ENCODE results near the gene ALKBH1.
"Not testable (repeated sequence)": the region's sequence is repeated elsewhere in the genome, so short reads cannot be mapped to it uniquely, and the experiment has no call there.

Gene ALKBH1

GRCh38 chr14:77667331-77667730 lies 40.5 kb downstream of the ALKBH1 start:
- DNase-seq, result no peak

- no peak for DNase-seq
Observed at GRCh38 chr14:77663293-77663692, 44.5 kb downstream of the ALKBH1 start.

GRCh38 chr14:77661562-77661961 lies 46.3 kb downstream of the ALKBH1 start:
- not testable (repeated sequence) for DNase-seq

- no peak for DNase-seq
Observed at GRCh38 chr14:77660754-77661153, 47.1 kb downstream of the ALKBH1 start.

GRCh38 chr14:77659831-77660230 lies 48.0 kb downstream of the ALKBH1 start:
- no peak for DNase-seq

- no peak for DNase-seq
Observed at GRCh38 chr14:77657280-77657679, 50.5 kb downstream of the ALKBH1 start.

GRCh38 chr14:77654001-77654441 lies 53.8 kb downstream of the ALKBH1 start:
- no peak for DNase-seq

GRCh38 chr14:77649326-77649725 lies 58.5 kb downstream of the ALKBH1 start:
- no peak for DNase-seq

GRCh38 chr14:77648520-77649200 lies 59.2 kb downstream of the ALKBH1 start:
- no peak for DNase-seq

GRCh38 chr14:77647853-77648252 lies 60.0 kb downstream of the ALKBH1 start:
- DNase-seq, result no peak

GRCh38 chr14:77646907-77647306 lies 60.9 kb downstream of the ALKBH1 start:
- no peak for DNase-seq

GRCh38 chr14:77645520-77646230 lies 62.1 kb downstream of the ALKBH1 start:
- DNase-seq, result no peak

- DNase-seq, result no peak
Observed at GRCh38 chr14:77642407-77642806, 65.4 kb downstream of the ALKBH1 start.

- DNase-seq, result peak; percentile 79
Observed at GRCh38 chr14:77641534-77642341, 66.1 kb downstream of the ALKBH1 start.

GRCh38 chr14:77640756-77641533 lies 66.9 kb downstream of the ALKBH1 start:
- DNase-seq, result no peak

- no peak for DNase-seq
Observed at GRCh38 chr14:77638771-77639171, 69.1 kb downstream of the ALKBH1 start.

GRCh38 chr14:77635869-77636268 lies 72.0 kb downstream of the ALKBH1 start:
- DNase-seq, result not testable (repeated sequence)

GRCh38 chr14:77635466-77635865 lies 72.4 kb downstream of the ALKBH1 start:
- DNase-seq, result not testable (repeated sequence)

GRCh38 chr14:77630111-77630510 lies 77.7 kb downstream of the ALKBH1 start:
- DNase-seq, result no peak

GRCh38 chr14:77625360-77625759 lies 82.5 kb downstream of the ALKBH1 start:
- no peak for DNase-seq

GRCh38 chr14:77623201-77623600 lies 84.6 kb downstream of the ALKBH1 start:
- no peak for DNase-seq

Measured in stimulated activated CD4-positive, alpha-beta T cell treated with anti-CD3 and anti-CD28 coated beads, Interleukin-1b, Interleukin-23, amount 100 ng/mL, for 48 hours (primary cell).